HG02870 (cell line): ENCODE data around the gene PHIP.
"Not testable (repeated sequence)": the region's sequence is repeated elsewhere in the genome, so short reads cannot be mapped to it uniquely, and the experiment has no call there.

ENCODE experiments used
- ATAC-seq: cut with Tn5 transposase; IDR thresholded peaks from one replicate; pipeline ENCODE4 v1.9.1; 2021; ENCODE audit warnings: mild to moderate bottlenecking, moderate library complexity; ENCODE audit not compliant: unreplicated experiment

PHIP gene

DNA sequence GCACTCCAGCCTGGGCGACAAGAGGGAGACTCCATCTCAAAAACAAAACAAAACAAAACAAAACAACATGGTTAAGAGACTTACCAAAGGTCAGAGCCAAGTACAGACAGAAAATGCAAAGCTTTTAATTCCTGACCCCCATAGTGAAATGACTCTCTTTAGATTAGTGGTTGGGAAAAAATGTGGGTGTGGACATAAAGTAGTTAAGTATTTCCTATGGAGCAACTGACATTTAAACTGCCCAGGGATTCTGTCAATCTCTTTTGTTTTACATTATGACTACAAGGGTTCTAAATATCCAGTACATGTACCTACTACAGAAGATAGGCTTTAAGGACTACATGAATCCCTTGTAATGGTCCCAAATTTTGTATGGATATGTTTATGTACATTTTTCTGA lies 135.6 kb downstream of the PHIP start:
- ATAC-seq = no peak

DNA sequence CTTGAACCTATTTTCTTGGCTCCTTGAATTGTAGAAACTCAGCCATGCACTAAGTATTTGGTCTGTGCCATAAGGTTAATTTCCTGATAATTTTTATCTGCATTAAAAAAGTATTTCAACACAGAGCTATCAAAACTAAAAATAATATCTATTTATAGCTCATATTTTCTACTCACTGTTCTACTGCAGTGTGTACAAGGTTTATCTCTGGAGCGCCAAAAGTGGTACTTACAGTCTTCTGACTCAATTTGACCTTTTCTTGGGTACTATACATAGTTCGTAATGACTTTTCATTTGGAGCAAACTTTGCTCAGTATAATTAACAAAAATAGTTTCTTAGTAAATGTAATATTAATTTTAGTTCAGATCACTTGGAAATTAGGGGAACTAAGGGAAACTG lies 141.5 kb downstream of the PHIP start:
- ATAC-seq = no peak

DNA sequence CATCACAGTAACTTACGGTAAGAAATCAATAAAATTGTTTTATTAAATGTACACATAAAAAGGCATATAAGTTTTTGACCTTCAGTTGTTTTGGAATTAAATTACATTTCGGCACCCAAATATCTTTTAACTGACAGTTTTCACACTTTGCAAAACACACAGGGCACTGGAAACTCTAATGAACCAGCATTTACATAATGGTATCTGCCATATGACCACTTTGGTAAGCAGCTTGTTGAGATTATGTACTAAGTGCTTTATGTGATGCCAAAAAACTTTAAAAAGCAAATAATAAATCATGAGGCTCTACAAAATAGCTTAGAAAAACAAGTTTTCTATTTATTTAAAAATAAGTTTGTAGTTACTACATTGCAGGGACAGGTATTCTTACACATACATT lies 142.5 kb downstream of the PHIP start:
- ATAC-seq = no peak

DNA sequence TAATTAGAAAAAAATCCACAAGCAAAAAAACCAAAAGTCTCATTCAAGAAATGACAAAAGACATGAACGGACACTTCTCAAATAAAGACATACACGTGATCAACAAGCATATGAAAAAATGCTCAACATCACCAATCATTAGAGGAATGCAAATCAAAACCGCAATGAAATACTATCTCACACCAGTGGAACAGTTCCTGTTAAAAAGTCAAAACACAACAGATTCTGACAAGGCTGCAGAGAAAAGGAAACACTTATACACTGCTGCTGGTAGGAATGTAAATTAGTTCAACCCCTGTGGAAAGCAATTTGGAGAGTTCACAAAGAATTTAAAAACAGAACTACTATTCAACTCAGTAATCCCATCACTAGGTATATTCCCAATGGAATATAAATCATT lies 152.7 kb downstream of the PHIP start:
- no peak for ATAC-seq

DNA sequence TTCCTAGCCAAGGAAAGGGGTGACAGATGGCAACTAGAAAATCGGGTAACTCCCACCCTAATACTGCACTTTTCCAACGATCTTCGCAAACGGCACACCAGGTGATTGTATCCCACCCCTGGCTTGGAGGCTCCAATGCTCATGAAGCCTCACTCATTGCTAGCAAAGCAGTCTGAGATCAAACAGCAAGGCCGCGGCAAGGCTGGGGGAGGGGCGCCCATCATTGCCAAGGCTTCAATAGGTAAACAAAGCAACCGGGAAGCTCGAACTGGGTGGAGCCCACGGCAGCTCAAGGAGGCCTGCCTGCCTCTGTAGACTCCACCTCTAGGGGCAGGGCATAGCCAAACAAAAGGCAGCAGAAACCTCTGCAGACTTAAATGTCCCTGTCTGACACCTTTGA lies 156.9 kb downstream of the PHIP start:
- ATAC-seq = not testable (repeated sequence)

DNA sequence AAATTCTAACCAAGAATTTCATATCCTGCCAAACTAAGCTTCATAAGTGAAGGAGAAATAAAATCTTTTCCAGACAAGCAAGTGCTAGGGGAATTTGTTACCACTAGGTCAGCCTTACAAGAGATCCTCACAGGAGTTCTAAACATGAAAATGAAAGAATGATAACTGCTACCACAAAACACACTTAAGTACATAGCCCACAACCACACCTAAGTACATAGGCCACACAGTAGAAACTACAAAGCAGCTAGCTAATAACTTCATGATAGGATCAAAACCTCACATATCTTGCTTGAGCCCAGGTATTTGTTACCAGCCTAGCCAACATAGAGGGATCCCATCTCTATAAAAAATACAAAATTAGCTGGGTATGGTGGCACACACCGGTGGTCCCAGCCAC lies 160.3 kb downstream of the PHIP start:
- ATAC-seq = no peak

DNA sequence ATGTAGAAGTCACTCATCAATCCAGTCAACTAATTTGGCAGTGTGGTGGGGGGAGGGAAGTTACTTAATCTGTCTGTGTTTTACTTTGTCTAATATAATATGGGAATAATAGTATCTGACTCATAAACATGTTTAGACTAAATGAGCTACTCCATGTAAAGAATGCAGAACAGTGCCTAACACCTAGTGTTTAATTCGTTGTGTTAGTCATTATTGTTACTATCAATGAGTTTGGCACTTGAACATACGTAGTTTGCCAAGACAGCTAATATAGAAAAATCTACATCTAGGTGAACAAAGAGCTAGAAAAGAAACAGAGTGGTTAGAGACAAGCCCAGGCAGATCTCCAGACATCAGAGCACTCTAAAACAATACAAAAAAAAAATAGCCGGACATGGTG lies 161.6 kb downstream of the PHIP start:
- ATAC-seq = no peak

GRCh38 chr6:78911218-78911940 lies 166.7 kb downstream of the PHIP start:
- no peak for ATAC-seq

GRCh38 chr6:78910591-78911171 lies 167.4 kb downstream of the PHIP start:
- ATAC-seq = peak; percentile 64

GRCh38 chr6:78910010-78910409 lies 168.0 kb downstream of the PHIP start:
- no peak for ATAC-seq

GRCh38 chr6:78909391-78909790 lies 168.7 kb downstream of the PHIP start:
- no peak for ATAC-seq

DNA sequence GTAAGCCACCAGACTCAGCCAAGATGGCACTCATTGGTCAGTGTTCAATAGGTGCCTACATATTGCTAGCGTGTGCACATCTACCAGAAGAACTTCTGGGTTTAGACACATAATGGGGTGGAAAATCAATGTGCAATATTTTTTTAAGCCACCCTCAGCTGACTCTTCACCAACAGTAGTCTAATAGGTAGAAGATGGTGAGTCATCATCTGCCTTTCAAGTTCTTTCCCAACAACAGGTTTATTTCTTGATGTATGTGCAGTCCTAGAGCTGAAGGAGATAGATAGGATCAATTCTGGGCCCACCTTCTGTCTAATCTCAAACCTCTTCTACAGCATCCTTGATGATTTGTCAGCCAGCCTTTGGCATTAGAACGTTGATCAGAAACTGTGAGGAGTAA lies 169.4 kb downstream of the PHIP start:
- no peak for ATAC-seq

DNA sequence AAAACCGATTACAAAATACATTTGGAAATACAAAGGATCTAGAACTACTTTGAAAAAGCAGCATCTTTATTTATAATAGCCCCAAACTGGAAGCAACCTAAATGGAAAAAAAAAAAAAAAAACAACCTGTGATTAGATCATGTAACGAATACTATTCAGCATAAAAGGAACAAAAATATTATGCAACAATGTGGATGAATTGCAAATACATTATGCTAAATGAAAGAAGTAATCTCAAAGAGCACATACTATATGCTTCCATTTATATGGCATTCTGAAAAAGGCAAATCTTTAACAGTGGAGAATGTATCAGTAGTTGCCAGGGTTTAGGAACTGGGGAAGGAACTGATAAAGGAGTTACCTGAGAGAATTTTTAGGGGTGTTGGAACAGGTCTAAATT lies 181.8 kb downstream of the PHIP start:
- no peak for ATAC-seq

DNA sequence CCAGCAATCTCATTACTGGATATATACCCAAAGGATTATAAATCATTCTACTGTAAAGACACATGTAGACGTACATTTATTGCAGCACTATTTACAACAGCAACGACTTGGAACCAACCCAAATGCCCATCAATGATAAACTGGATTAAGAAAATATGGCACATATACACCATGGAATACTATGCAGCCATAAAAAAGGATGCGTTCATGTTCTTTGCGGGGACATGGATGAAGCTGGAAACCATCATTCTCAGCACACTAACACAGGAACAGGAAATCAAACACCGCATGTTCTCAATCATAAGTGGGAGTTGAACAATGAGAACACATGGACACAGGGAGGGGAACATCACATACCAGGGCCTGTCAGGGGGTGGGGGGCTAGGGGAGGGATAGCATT lies 188.2 kb downstream of the PHIP start:
- not testable (repeated sequence) for ATAC-seq
